ENCODE data around the gene WWP2.

DNA sequence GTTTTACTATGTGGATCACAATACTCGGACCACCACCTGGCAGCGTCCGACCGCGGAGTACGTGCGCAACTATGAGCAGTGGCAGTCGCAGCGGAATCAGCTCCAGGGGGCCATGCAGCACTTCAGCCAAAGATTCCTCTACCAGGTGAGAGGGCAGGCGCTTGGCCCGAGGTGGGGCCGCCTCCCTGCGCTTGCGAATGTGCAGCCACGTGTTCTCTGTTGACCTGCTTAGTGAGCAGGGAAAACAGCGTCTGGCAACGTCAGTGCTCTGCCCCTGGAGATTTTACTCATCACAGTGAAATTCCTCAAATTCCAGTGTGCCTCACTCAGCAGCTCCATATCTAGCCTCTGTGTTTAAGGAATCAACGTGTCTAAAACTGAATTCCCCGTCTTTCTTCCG, 155.6 kb downstream of the WWP2 start:
- TF ChIP-seq POLR2A (IDR thresholded peaks at IDR 0.05) (no peak), CTCF (IDR thresholded peaks at IDR 0.05) (no peak)
